ENCODE measurements around the gene COL4A1.

GRCh38 chr13:110126391-110126961, 180.5 kb downstream of the COL4A1 start:
- TF ChIP-seq CTCF (IDR thresholded peaks at IDR 0.05) (no peak), EZH2 (IDR thresholded peaks at IDR 0.05) (no peak), EZH2phosphoT487 (IDR thresholded peaks at IDR 0.05) (no peak)

Measured in neural progenitor cell (in vitro differentiated cells).